SIG-M5 (cell line): Measurements from ENCODE around the gene OTUB1.
A peak's percentile ranks its signal among the peaks of the same experiment; 100 is the strongest.

Experiments
- DNase-seq: peaks from one replicate; lab custom pipeline; 2025; lab: John Stamatoyannopoulos, UW

Gene OTUB1

DNA sequence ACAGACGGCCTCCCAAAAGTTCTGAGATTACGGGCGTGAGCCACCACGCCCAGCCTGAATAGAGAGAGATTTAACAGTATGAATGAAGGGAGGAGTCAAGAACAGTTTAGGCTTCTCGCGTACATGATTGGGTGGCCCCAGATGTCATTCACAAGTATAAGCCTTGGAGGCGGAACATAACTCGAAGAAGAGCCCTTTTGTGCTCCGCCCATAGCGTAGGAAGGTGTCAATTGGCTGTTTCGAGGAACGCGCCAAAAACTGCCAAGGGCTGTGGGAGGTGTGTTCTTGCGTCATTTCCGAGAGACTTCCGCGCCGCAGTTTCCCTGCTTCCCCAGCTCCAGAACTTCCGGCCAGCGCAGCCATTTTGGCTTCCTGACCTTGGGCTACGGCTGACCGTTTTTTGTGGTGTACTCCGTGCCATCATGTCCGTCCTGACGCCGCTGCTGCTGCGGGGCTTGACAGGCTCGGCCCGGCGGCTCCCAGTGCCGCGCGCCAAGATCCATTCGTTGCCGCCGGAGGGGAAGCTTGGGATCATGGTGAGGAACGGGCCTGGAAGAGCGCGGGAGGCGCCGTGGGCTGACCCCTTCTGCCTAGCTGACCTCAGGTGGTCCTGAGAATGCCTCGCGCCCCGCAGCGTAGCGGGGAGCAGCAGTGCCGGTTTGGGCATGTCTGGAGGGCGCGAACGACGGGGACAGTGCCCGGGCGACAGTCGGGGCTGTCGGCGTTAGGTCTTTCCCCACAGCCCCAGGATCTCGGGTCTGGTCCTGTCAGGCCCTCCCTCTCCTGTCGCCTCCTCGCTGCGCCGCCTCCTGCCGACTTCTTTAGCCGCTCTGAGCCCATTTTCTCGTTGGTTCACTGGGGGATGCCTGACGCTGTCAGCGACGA lies 11.7 kb upstream of the OTUB1 start, which contains the start of gene COX8A:
Gene COX8A (plus strand): TSS at position 362 of the 885 bp plus-strand sequence. CDS start 61 bp downstream, at position 423.
- DNase-seq = peak; percentile 94

DNA sequence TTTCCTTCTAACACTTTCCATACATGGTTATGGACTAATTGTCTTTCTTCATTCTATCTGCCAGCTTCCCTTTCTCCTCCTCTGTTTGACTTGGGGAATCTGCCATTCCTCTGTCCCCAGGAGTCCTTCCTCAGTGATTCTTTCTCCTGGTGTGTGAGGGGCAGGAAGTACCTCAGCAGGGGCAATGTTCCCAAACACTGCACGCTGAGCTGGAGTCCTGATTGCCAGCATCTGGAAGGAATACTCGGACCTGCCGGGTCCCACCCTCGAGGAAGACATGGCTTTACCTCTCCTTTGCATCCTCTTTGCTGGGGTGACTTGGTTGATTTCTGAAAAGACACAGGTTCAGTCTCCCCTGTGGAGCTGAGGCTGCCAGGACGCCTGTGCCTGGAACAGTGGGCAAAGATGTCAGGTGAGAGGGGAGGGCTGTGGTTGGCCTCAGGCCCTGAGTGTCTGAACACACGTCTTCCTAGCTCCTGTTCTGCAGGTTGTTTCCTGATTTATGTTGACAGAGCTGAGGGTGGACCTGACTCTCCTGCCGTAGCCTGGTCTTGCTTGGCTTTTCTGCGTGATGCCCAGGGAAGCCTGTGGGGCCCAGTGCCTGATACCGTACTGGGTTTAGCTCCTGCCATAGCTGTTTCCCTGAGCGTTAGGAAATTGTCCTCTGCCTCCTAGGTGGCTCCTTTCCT lies 7.5 kb upstream of the OTUB1 start:
- DNase-seq = no peak

DNA sequence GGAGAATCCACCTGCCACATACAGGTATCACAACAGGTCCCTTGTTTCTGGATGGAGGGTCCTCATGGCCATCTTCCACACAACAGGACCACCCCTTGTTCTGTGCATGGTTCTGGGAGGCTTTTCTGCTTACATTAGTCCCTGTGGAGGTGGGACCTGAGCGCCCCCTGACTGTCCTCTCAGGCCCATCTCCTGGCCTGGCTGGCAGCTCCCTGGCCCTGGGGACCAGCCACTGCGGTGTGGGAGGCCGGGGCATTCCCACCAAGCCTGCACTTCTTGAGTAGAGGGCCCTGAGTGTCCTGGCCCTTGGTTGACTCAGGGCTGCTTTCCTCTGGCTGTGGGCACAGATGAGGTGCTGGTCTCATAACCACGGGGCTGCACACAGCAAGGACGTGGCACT lies 6.8 kb upstream of the OTUB1 start:
- DNase-seq = no peak

DNA sequence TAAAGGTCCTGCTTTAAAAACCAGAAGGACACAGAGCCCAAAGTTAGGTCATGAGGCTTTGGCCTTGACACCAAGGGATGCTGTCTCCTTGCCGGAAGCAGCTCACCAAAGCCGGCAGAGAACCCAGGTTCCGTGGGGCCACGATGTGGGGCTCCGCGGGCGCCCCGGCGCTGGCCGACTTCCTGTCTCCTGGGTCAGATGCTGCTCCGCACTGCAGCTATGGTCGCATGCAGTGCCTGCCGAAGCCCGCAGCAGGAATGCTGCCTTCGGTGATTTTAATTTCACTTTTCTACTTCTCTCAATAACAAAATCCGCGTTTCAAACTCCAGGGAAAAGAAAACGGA lies 454 bp upstream of the OTUB1 start:
- DNase-seq = no peak

DNA sequence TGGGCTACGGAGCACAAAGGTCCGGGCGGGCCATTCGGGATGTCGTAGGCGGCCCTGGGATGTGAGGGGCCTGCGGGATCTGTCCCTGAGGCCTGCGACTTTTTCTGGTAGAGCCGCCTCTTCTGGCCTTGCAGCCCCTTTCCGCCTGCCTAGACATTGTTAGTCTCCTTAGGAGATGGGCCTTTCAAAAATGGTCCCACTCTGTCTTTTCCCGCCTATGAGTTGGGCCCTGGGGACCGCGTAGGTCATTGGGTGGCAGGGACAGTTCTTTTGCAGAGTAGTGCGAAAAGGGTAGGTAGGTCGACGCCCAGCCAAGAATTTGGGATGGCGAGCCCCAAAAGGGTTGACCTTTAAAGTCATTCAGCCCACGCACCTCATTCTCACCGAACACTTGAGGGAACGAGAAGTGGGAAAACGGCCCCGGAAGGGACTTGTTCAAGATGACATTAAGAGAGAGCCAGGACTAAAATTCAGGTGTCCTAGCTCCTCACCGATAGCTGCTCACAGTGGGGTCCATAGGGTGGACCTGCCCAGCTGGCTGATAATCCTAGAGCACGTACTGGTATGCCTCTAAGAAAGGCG lies 785 bp downstream of the OTUB1 start:
- no peak for DNase-seq

DNA sequence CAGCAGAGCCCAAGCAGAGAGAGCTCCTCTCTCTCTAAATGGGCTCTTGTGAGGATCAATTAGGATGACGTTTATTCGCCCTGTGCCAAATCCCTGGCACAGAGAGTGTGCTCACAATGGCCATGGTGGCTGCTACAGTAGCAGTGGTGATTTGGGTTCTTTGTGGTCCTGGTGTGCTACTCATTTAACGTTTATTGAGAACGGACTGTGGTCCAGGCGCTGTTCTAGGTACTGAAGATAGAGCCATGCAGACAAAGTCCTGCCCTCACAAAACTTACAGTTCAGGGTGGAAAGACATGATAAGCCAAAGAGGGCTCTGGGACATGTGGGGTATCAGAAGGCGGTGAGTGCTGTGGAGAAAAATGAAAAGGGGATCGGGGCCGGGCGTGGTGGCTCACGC lies 5.3 kb downstream of the OTUB1 start:
- DNase-seq = no peak

DNA sequence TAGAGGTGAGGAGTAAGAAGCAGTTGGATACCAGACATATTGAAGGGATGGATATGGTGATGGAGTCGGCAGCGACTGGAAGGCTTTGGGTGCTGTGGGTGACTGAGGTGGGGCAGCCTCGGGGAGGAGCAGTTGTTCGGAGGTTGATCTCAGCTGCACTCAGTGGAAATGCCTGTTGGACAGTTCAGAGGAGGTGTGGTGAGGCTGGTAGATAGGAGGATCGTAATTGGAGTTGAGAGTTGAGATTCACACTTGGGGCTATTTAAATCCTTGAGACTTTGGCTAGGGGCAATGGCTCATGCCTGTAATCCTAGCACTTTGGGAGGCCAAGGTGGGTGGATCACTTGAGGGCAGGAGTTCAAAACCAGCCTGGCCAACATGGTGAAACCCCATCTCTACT lies 6.9 kb downstream of the OTUB1 start:
- DNase-seq = no peak

DNA sequence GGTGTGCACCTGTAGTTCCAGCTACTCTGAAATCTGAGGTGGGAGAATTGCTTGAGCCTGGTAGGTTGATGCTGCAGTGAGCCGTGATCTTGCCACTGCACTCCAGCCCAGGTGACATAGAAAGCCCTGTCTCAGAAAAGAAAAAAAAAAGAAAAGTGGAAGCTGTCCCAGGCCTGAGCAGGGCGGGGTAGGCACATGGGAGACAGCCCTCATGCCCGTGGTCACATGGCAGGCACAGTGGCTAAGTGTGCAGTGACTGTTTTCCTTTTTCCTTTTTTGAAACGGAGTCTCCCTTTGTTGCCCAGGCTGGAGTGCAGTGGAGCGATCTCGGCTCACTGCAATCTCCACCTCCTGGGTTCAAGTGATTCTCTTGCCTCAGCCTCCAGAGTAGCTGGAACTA lies 7.8 kb downstream of the OTUB1 start:
- no peak for DNase-seq

DNA sequence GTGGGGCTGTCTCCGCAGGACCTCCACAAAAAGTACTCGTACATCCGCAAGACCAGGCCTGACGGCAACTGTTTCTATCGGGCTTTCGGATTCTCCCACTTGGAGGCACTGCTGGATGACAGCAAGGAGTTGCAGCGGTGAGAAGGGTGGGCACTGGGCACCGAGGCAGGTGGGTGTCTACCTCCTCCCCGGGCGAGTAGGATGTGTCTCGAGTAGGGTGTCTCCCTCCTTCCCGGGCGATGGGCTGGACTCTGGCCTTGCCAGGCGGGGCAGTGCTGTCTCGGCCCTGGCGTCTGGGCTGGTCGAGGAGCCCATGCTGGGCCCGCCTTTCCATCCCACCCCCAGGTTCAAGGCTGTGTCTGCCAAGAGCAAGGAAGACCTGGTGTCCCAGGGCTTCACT lies 10.3 kb downstream of the OTUB1 start:
- DNase-seq = no peak

DNA sequence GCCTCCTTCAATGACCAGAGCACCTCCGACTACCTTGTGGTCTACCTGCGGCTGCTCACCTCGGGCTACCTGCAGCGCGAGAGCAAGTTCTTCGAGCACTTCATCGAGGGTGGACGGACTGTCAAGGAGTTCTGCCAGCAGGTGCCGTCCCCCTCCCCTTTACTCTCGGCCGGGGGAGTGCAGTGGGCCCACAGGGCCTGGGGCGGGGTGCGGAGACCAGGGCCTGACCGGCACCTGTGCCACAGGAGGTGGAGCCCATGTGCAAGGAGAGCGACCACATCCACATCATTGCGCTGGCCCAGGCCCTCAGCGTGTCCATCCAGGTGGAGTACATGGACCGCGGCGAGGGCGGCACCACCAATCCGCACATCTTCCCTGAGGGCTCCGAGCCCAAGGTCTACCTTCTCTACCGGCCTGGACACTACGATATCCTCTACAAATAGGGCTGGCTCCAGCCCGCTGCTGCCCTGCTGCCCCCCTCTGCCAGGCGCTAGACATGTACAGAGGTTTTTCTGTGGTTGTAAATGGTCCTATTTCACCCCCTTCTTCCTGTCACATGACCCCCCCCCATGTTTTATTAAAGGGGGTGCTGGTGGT lies 11.0 kb downstream of the OTUB1 start:
- no peak for DNase-seq

DNA sequence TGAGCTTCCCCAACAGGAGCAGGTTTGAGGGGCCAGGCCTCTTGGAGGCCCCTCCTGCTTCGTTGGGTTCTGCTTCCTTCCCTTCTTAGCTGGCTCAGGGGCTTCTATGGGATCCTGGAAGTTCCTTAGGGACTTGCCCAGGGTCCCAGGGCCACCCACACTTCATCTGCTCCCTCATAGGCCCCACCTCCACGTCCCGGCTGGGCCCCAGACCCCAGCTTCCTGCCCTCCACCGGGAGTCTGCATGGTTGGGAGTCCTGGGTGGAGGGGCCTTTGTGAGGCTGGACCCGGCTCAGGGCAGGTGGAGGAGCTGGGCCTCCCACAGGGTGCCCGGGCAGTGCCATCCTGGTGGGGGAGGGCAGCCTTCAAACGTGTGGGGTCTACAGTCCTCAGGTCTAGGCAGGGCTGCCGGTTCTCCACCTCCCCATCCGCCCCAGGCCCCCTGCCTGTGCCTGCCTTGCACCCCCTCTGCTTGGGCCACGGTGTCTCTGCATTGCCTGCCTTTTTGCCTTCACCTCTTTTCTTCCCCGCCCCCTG lies 11.6 kb downstream of the OTUB1 start:
- no peak for DNase-seq

DNA sequence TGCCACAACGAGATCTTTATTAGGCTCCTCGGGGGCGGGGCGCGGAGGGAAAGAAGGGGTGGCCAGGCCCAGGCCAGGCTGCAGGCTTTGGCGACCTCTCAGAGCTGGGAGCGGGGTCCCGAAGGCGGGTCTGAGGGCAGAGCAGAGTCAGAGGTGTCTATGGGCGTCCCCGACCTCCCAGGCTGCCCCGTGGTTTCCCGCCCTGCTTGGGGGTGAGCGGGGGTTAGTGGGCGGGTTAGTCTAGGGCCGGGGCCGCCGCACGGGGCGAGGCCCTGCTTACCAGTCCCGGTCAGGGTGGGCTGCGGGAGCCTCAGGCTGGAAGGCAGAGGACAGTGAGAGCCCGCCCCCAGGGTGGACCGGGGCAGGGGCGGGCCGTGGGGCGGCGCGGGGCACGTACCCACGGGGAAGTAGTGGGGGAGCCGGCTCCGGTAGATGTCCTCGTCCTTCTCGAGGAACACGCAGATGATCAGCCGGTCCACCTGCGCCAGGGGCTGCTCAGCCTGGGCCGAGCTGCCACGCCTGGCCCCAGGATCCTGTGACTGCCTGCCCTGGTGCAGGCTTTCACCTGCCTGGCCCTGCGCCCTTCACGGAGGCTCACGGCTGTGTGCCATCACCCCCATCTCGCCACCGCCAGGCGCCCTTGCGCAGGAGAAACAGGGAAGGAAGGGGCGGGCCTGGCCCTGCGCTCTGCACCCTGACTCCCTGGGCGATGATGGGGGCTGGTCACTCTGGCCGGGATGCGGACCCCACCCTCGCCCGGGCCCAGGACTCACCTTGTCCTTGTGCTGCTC lies 12.5 kb downstream of the OTUB1 start:
- DNase-seq = no peak

DNA sequence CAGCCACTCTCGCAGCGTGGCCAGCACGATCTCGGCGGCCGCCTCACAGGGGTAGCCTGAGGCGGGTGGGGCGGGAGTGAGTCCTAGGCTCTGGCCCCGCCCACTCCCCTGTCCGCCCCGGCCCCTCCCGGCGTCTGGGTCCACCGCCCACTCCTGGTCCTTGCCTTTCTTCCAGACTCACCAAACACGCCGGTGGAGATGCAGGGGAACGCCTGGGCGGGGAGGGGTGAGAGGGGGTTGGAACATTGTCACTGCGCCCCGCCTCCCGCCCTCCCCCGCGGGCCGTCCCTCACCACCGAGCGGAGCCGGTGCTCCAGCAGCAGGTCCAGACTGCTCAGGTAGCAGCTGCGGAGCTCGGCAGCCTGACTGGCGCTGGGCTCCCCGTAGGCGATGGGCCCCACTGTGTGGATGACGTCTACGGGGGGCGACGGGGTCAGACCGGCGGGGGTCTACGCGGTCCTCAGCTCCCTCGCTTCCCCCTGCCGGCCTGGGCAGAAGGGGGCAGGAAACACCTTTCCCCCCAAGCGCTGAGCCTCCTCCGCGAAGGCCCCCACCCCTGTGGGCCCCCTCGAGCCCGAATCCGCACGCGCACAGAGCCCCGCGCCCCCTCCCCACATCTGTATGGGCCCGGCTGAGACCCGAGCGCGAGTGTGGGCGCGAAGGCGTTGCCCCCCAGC lies 13.2 kb downstream of the OTUB1 start:
- no peak for DNase-seq

DNA sequence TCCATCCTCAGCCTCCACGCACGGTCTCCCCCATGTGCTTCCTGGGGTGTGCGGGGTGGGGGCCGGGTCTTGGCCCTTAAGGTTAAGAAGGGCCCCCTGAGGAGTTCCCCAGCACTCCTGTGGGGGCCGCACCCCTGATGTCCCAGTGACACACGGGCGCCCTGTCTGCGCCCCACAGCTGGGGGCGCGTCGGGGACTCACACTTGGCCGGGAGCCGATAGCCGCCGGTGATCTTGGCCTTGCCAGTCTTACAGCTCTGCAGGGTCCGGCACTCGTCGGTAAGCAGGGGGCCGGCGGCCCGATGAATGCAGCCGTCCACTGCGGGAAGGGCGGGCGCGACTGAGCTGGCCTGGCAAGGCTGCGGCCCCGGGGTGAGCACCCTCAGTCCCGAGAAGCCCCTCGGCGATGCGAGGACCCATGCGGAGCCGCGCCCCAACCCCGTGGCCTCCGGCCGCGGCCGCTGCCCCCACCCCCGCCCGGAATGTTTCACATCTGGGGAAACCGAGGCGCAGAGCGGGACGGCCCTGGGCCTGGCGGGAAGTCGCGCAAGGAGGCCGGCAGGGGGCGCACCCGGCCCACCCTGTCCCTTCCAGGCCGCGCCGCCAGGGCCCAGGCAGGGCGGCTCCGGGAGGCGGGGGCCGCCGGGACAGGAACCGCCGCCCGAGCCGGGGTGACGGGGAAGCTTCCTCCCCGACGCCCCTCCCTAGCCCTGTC lies 13.9 kb downstream of the OTUB1 start:
- DNase-seq = no peak

DNA sequence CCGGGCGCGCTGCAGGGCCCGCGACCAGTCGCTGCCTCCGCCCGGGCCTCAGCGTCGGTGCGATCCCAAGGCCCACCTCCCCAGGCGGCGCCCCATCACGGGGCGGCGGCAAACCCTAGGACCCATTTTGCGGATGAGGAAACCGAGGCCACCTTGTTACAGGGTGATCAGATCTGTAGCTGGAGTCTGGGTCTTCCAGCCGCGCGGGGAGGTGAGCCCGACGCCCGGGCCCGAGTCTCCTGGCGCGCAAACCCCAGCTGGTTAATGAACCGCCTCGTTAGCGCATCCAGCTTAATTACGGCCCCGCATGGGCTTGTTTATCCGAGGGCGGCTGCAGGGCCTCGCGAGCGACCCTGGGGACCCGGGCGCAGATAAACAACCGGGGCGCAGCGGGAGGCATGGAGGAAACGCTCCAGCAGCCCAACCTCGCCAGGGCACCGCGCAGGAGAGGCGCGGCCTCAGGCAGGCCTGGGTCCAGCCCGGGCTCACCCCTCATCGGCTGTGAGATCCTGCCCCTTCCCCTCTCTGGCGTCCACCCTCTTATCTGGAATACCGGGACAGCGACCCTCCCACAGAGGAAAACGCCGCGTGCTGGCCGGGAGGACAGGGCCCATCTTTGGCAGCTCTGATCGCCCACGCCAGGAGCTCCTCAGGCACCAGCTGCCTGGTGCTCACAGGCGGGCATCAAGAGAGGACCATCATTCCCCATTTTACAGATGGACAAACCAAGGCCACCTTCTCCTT lies 14.7 kb downstream of the OTUB1 start:
- no peak for DNase-seq

DNA sequence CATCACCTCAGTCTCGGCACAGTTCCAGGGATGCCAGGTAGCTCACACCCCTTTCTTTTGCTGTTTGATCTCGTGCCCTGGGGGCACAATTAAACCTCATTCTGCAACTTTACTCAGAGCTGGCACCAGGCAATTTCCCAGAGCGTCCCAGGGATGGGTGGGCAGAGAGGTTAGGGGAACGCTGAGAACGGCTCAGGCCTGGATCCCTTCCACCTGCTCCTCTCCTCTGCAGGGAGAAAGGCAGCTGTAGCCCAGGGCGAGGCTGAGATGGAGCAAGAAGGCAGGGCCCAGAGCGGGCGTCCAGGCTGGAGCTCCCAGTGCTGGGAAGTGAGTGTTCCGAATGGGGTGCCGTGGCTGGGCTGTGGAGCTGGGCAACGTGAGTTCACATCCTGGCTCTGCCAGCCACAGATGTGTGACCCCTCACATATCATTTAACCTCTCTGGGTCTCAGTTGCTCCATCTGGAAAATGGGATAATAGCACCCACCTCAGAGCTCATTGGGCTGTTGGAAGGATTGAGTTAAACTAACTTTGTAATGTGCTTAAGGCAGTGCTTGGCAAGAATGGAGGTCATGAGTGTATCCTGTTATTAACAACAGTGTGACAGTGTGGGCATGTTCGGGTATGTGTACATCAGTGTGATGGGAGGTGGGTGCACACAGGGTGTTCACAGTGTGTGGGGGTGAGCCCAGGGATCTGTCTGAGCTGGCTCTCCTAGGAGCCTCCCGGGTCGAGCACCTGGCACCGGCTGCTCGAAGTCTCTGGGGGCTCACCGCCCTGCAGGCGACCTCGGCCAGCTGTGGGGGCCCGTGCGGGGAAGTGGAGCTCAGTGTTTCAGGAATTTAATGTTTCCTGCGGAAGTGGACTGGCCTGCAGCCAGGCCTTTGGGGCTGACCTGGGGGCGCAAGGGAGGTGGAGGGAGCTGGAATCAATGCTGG lies 15.5 kb downstream of the OTUB1 start:
- DNase-seq = no peak

DNA sequence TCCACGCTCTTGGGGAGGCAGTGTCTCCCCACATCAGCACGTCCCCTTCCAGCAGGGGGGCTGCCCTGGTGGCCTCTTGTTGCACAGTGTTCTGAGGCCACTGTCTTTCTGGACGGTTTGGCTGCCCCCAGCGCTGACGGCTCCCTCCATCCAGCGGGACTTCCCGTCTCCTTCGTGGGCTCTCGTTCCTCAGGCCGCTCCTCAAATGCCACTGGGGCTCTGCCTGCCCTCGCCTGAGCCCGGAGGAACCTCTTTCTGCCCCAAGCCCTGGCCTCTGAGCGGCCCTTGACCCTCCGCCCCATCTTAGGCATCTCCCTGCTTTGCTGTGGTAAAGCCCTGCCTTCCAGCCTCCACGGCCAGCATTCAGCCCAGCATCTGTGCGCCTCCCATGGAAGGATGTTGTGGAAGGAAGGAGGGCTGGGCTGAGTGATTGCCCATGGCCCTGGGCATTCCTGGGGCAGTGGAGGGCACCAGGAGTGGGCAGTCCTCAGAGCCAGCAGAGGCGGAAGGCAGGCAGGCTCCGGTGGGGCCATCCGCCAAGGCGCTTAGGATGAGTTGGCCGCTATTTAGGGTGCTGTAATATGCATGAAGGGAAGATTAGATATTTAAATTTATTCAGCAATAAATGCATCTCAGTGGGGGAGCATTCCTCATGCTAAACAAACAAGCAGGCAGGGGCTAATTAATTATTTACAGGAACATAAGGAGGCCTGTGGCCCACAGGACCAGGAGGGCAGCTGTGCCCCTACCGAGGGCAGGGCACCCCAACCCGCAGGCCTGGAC lies 17.8 kb downstream of the OTUB1 start:
- no peak for DNase-seq

DNA sequence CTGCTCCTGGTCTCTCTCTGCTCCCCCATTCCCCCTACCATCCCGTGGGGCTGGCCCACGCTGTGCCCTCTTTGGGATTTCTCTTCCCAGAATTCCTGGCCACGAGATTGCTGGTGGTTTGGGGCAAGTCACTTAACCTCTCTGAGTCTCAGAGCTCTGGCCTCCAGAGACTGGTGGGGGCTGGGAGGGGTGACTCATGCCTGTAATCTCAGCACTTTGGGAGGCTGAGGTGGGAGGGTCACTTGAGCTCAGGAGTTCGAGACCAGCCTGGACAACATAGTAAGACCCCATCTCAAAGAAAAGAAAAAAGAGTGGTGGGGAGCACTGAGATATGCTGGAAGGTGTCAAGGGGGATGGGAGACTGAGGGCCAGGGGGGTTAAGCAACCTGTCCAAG lies 18.3 kb downstream of the OTUB1 start:
- DNase-seq = no peak
